Metanephros (tissue), 2 donors: ENCODE measurements around the gene MAGED4. TPM values are rescaled to one million over a fixed set of nuclear protein-coding genes. Genes with fewer than 3 reads are reported as not detected.

Experiments
- small RNA-seq: library from RNA; depleted of rRNA; stranded (forward); fragments of <200 nt; gene quantifications from one replicate; pipeline ENCODE3, GENCODE V24; 2014; ENCODE audit warnings: low replicate concordance
- total RNA-seq: library from RNA; depleted of rRNA; stranded (reverse); fragments of >200 nt; gene quantifications from one replicate; pipeline ENCODE4 v1.2.3, GENCODE V29; 2014

The MAGED4 gene
- 60.8 TPM for total RNA-seq

GRCh38 chrX:52184440-52185077 is at the start of gene MAGED4:
MAGED4 (plus strand) TSS chrX:52184888; CDS start chrX:52185923, 1,035 bp downstream.

Small RNA genes within 50 kb of the gene (small RNA-seq; reads per million reads assigned to genes)
- gene SNORA11D: not detected

Other genes with a start within 250 kb of the MAGED4 start
- gene MAGED4B, start 115.7 kb upstream of the MAGED4 start, total RNA-seq: 35.8 TPM
- gene XAGE2, start 184.1 kb downstream of the MAGED4 start, total RNA-seq: not detected